HCT116 (cell line): ENCODE data around the gene PVRIG.

Experiments used
- CEBPB ChIP-seq: IDR thresholded peaks from 2 replicates; pipeline ENCODE4 v1.6.1; 2012; ENCODE audit warnings: low read depth
- EGR1 ChIP-seq: IDR thresholded peaks from 2 replicates; pipeline ENCODE4 v1.6.1; 2012; ENCODE audit warnings: low read depth
- EZH2 ChIP-seq: fragments of 200-600 bp; sonication (generic); IDR thresholded peaks from 2 replicates; pipeline ENCODE4 v1.6.1; 2017; ENCODE audit warnings: antibody characterized with exemption, mixed run types
- EZH2phosphoT487 ChIP-seq: fragments of 200-600 bp; IDR thresholded peaks from 2 replicates; pipeline ENCODE4 v1.6.1; 2018; ENCODE audit warnings: antibody characterized with exemption, borderline replicate concordance
- JUND ChIP-seq: IDR thresholded peaks from 2 replicates; pipeline ENCODE4 v1.6.1; 2012
- POLR2A ChIP-seq: IDR thresholded peaks from 2 replicates; pipeline ENCODE4 v1.7.0; 2011; ENCODE audit warnings: borderline replicate concordance; ENCODE audit not compliant: insufficient read depth, insufficient read length; ENCODE audit errors: extremely low read depth
- RAD21 ChIP-seq: IDR thresholded peaks from 2 replicates; pipeline ENCODE4 v1.6.1; 2012; ENCODE audit warnings: low read depth, mild to moderate bottlenecking
- TCF7L2 ChIP-seq: IDR thresholded peaks from 2 replicates; pipeline ENCODE4 v1.7.0; 2011; ENCODE audit warnings: borderline replicate concordance, inconsistent platforms; ENCODE audit not compliant: insufficient read depth, insufficient read length; ENCODE audit errors: extremely low read depth
- YY1 ChIP-seq: IDR thresholded peaks from 2 replicates; pipeline ENCODE4 v1.6.1; 2011; ENCODE audit warnings: low read length, low read depth, moderate library complexity, mild to moderate bottlenecking; ENCODE audit not compliant: insufficient replicate concordance; ENCODE audit errors: extremely low read depth
- TF ChIP-seq, protein P1 (sequence below): IDR thresholded peaks from 2 replicates; pipeline ENCODE4 v1.6.1; 2011; ENCODE audit warnings: mild to moderate bottlenecking, low read length, moderate library complexity; ENCODE audit not compliant: insufficient replicate concordance; ENCODE audit errors: extremely low read depth
- TF ChIP-seq, protein P2 (sequence below): IDR thresholded peaks from 2 replicates; pipeline ENCODE4 v1.6.1; 2012
- TF ChIP-seq, protein P3 (sequence below), 3 experiments: fragments of 200-600 bp in 1 of 3; sonication (generic) in 1 of 3; IDR thresholded peaks in 2 of 3; conservative IDR thresholded peaks in 1 of 3; 2 replicates each; pipeline ENCODE4 v1.5.1; 2012 to 2017; ENCODE audit warnings: low read depth in 2 of 3, low read length in 2 of 3, antibody characterized with exemption in 1 of 3, borderline replicate concordance in 1 of 3, control low read depth in 1 of 3, mild to moderate bottlenecking in 1 of 3, mixed read lengths in 1 of 3, mixed run types in 1 of 3, moderate library complexity in 1 of 3; ENCODE audit not compliant: insufficient read depth in 1 of 3
- TF ChIP-seq, protein P4 (sequence below): IDR thresholded peaks from 2 replicates; pipeline ENCODE4 v1.6.1; 2012; ENCODE audit warnings: low read depth

DNA sequence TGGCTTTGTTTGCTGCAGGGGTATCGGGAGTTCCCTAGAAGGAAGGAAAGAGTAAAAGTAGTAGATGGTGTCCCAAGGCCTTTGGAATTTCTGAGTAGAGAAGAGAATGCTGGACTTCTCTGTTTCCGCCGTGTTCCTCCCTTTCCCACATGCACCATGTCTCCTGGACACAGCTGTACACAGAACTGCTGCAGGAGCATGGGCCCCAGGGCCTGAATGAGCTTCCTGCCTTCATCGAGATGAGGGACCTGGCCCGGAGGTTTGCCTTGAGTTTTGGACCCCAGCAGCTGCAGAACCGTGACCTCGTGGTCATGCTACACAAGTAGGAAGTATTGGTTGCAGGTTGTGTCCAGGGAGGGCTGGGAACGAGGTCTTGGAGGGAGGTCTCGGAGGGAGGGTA is 15.3 kb upstream of the PVRIG start:
- no peak for TF ChIP-seq CEBPB
- TF ChIP-seq JUND, result no peak
- TF ChIP-seq, protein P1, sequence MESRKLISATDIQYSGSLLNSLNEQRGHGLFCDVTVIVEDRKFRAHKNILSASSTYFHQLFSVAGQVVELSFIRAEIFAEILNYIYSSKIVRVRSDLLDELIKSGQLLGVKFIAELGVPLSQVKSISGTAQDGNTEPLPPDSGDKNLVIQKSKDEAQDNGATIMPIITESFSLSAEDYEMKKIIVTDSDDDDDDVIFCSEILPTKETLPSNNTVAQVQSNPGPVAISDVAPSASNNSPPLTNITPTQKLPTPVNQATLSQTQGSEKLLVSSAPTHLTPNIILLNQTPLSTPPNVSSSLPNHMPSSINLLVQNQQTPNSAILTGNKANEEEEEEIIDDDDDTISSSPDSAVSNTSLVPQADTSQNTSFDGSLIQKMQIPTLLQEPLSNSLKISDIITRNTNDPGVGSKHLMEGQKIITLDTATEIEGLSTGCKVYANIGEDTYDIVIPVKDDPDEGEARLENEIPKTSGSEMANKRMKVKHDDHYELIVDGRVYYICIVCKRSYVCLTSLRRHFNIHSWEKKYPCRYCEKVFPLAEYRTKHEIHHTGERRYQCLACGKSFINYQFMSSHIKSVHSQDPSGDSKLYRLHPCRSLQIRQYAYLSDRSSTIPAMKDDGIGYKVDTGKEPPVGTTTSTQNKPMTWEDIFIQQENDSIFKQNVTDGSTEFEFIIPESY, result no peak
- TF ChIP-seq EZH2, result no peak
- TF ChIP-seq POLR2A, result no peak
- TF ChIP-seq EZH2phosphoT487, result no peak
- TF ChIP-seq, protein P2, sequence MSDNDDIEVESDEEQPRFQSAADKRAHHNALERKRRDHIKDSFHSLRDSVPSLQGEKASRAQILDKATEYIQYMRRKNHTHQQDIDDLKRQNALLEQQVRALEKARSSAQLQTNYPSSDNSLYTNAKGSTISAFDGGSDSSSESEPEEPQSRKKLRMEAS, result no peak
- TF ChIP-seq, protein P3, sequence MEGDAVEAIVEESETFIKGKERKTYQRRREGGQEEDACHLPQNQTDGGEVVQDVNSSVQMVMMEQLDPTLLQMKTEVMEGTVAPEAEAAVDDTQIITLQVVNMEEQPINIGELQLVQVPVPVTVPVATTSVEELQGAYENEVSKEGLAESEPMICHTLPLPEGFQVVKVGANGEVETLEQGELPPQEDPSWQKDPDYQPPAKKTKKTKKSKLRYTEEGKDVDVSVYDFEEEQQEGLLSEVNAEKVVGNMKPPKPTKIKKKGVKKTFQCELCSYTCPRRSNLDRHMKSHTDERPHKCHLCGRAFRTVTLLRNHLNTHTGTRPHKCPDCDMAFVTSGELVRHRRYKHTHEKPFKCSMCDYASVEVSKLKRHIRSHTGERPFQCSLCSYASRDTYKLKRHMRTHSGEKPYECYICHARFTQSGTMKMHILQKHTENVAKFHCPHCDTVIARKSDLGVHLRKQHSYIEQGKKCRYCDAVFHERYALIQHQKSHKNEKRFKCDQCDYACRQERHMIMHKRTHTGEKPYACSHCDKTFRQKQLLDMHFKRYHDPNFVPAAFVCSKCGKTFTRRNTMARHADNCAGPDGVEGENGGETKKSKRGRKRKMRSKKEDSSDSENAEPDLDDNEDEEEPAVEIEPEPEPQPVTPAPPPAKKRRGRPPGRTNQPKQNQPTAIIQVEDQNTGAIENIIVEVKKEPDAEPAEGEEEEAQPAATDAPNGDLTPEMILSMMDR (IDR thresholded peaks at IDR 0.05 in 2 of 3, conservative IDR thresholded peaks at IDR 0.05 in 1 of 3; ENCODE audit: borderline replicate concordance in 1 of 3, insufficient read depth in 1 of 3, low read depth in 2 of 3, low read length in 2 of 3), result no peak
- no peak for TF ChIP-seq RAD21
- TF ChIP-seq TCF7L2, result no peak
- no peak for TF ChIP-seq EGR1
- no peak for TF ChIP-seq YY1
- TF ChIP-seq, protein P4, sequence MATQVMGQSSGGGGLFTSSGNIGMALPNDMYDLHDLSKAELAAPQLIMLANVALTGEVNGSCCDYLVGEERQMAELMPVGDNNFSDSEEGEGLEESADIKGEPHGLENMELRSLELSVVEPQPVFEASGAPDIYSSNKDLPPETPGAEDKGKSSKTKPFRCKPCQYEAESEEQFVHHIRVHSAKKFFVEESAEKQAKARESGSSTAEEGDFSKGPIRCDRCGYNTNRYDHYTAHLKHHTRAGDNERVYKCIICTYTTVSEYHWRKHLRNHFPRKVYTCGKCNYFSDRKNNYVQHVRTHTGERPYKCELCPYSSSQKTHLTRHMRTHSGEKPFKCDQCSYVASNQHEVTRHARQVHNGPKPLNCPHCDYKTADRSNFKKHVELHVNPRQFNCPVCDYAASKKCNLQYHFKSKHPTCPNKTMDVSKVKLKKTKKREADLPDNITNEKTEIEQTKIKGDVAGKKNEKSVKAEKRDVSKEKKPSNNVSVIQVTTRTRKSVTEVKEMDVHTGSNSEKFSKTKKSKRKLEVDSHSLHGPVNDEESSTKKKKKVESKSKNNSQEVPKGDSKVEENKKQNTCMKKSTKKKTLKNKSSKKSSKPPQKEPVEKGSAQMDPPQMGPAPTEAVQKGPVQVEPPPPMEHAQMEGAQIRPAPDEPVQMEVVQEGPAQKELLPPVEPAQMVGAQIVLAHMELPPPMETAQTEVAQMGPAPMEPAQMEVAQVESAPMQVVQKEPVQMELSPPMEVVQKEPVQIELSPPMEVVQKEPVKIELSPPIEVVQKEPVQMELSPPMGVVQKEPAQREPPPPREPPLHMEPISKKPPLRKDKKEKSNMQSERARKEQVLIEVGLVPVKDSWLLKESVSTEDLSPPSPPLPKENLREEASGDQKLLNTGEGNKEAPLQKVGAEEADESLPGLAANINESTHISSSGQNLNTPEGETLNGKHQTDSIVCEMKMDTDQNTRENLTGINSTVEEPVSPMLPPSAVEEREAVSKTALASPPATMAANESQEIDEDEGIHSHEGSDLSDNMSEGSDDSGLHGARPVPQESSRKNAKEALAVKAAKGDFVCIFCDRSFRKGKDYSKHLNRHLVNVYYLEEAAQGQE, result no peak
